HFFc6 (cell line): ENCODE measurements around the gene DISC1. TPM values are rescaled to one million over a fixed set of nuclear protein-coding genes. Genes with fewer than 3 reads are reported as not detected.

Experiments
- DNase-seq: peaks from one replicate; pipeline ENCODE4 v3.0.0-alpha.2; 2018
- H3K27ac Mint-ChIP-seq: 2 replicates; pipeline ENCODE4 v1.8.0; 2020; ENCODE audit warnings: mild to moderate bottlenecking, mixed read lengths
- H3K27me3 Mint-ChIP-seq: 2 replicates; pipeline ENCODE4 v1.8.0; 2021; ENCODE audit warnings: mild to moderate bottlenecking, moderate library complexity, mixed read lengths; ENCODE audit not compliant: insufficient read depth
- H3K36me3 Mint-ChIP-seq: 2 replicates; pipeline ENCODE4 v1.8.0; 2021; ENCODE audit warnings: low read depth, mixed read lengths
- H3K4me1 Mint-ChIP-seq: 2 replicates; pipeline ENCODE4 v1.8.0; 2020; ENCODE audit warnings: low read depth, mixed read lengths
- H3K4me3 Mint-ChIP-seq: 2 replicates; pipeline ENCODE4 v1.8.0; 2020; ENCODE audit warnings: mild to moderate bottlenecking, moderate library complexity, mixed read lengths
- H3K9me3 Mint-ChIP-seq: 2 replicates; pipeline ENCODE4 v1.8.0; 2020; ENCODE audit warnings: mild to moderate bottlenecking, mixed read lengths
- CTCF ChIP-seq: fragments of 200-600 bp; sonication (generic); IDR thresholded peaks from 2 replicates; pipeline ENCODE4 v1.5.0; 2021; ENCODE audit warnings: antibody characterized with exemption, mild to moderate bottlenecking
- total RNA-seq, 6 experiments: library from RNA; stranded (reverse); fragmentation: NEBNext Ultra II Directional; extraction: Animal tissue kit (Norgen Biotek cat#: 25700); gene quantifications; 2 replicates in 1 of 6; 3 replicates in 5 of 6; pipeline ENCODE4 v1.2.3, GENCODE V29; 2021

Gene DISC1
- total RNA-seq, 6 experiments from 2014 or later, result 1.3 to 4.3 (median 1.9) TPM

- Mint-ChIP-seq H3K36me3 (no peaks in the 10 kb centered on the region), H3K9me3 (peaks cover 26% of the 10 kb centered on the region), H3K4me1 (no peaks in the 10 kb centered on the region; the same call in 1 of the 2 replicates), H3K27me3 (0 out of 2 replicates have a peak, but pooled peaks cover under 1% of the 10 kb centered on the region), H3K4me3 (no peak overlapping the region), H3K27ac (no peak overlapping the region)
- TF ChIP-seq CTCF, result no peak
- no peak for DNase-seq
These were observed 322.9 kb downstream of the DISC1 start for GRCh38 chr1:231949277-231950091.

- no peak overlapping the region for H3K4me3 Mint-ChIP-seq
- 0 out of 2 replicates have a peak, but pooled peaks cover 2% of the 10 kb centered on the region for H3K27me3 Mint-ChIP-seq
- TF ChIP-seq CTCF, result no peak
- no peaks in the 10 kb centered on the region; the same call in 1 of the 2 replicates for H3K4me1 Mint-ChIP-seq
- peaks cover 26% of the 10 kb centered on the region for H3K9me3 Mint-ChIP-seq
- no peak for DNase-seq
- H3K36me3 Mint-ChIP-seq, result no peaks in the 10 kb centered on the region
- no peak overlapping the region for H3K27ac Mint-ChIP-seq
These were observed 323.9 kb downstream of the DISC1 start for GRCh38 chr1:231950331-231951128.

- no peak overlapping the region for H3K27ac Mint-ChIP-seq
- peaks cover 30% of the 10 kb centered on the region for H3K9me3 Mint-ChIP-seq
- no peaks in the 10 kb centered on the region; the same call in 1 of the 2 replicates for H3K36me3 Mint-ChIP-seq
- no peak overlapping the region for H3K4me3 Mint-ChIP-seq
- H3K27me3 Mint-ChIP-seq, result 0 out of 2 replicates have a peak, but pooled peaks cover 2% of the 10 kb centered on the region
- TF ChIP-seq CTCF, result no peak
- peak; percentile 6 for DNase-seq
- H3K4me1 Mint-ChIP-seq, result no peaks in the 10 kb centered on the region; the same call in 1 of the 2 replicates
These were observed 324.8 kb downstream of the DISC1 start for GRCh38 chr1:231951374-231951773.

GRCh38 chr1:231952154-231952553 lies 325.6 kb downstream of the DISC1 start:
- no peak overlapping the region for H3K27ac Mint-ChIP-seq
- no peak for TF ChIP-seq CTCF
- 0 out of 2 replicates have a peak, but pooled peaks cover 2% of the 10 kb centered on the region for H3K27me3 Mint-ChIP-seq
- H3K4me1 Mint-ChIP-seq, result no peaks in the 10 kb centered on the region; the same call in 1 of the 2 replicates
- H3K4me3 Mint-ChIP-seq, result no peak overlapping the region
- no peak for DNase-seq
- no peaks in the 10 kb centered on the region; the same call in 1 of the 2 replicates for H3K36me3 Mint-ChIP-seq
- peaks cover 27% of the 10 kb centered on the region for H3K9me3 Mint-ChIP-seq

GRCh38 chr1:231953660-231954059 lies 327.1 kb downstream of the DISC1 start:
- H3K9me3 Mint-ChIP-seq, result peaks cover 19% of the 10 kb centered on the region
- H3K27ac Mint-ChIP-seq, result no peak overlapping the region
- no peak overlapping the region for H3K4me3 Mint-ChIP-seq
- H3K4me1 Mint-ChIP-seq, result peaks cover 7% of the 10 kb centered on the region; the same call in 1 of the 2 replicates
- no peaks in the 10 kb centered on the region; the same call in 1 of the 2 replicates for H3K36me3 Mint-ChIP-seq
- DNase-seq, result no peak
- H3K27me3 Mint-ChIP-seq, result 0 out of 2 replicates have a peak, but pooled peaks cover 2% of the 10 kb centered on the region
- no peak for TF ChIP-seq CTCF
